ENCODE data around the gene DEFB108B.
"Not testable (repeated sequence)": the region's sequence is repeated elsewhere in the genome, so short reads cannot be mapped to it uniquely, and the experiment has no call there.

- TF ChIP-seq CTCF (IDR thresholded peaks at IDR 0.05); ZFX (IDR thresholded peaks at IDR 0.05; ENCODE audit: borderline replicate concordance): not testable (repeated sequence)
Measured at GRCh38 chr11:71791111-71791510, 41.9 kb upstream of the DEFB108B start.

All from 22Rv1 (cell line).